VCaP (cell line): Measurements from ENCODE around the gene DBP.

Experiments
- H3K27ac ChIP-seq: fragments of 450-650 bp; 2 replicates; pipeline ENCODE4 v1.5.1; 2017
- TF ChIP-seq, protein P1 (sequence below): fragments of 450-650 bp; conservative IDR thresholded peaks from 2 replicates; pipeline ENCODE4 v1.5.1; 2017; ENCODE audit warnings: mild to moderate bottlenecking, moderate library complexity

The DBP gene

DNA sequence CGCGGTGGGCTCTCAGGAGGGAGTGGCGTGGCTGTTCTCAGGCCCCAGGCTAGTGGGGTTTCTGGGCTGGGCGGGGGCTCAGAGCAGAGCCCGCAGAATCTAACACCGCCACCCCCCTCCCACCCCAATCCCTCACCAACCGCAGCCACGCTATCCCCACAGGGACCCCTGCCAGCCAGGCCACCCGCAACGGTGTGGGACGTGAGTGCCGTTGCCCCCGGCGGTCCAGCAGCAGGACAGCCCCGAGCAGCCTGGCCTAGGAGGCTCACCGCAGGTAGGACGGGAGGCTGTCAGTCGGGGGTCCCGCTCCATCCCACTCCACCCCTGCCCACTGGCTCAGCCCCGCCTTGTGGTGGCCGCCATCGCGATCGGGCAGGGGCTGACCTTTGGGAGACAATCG, 35.8 kb upstream of the DBP start, which contains the start of gene NTN5:
Gene NTN5, minus strand, starts transcription at position 24 of the 400 bp plus-strand sequence. CDS start 2,031 bp downstream, outside the sequence.
- H3K27ac ChIP-seq = no peak within 1 kb of the TSS
- TF ChIP-seq, protein P1, sequence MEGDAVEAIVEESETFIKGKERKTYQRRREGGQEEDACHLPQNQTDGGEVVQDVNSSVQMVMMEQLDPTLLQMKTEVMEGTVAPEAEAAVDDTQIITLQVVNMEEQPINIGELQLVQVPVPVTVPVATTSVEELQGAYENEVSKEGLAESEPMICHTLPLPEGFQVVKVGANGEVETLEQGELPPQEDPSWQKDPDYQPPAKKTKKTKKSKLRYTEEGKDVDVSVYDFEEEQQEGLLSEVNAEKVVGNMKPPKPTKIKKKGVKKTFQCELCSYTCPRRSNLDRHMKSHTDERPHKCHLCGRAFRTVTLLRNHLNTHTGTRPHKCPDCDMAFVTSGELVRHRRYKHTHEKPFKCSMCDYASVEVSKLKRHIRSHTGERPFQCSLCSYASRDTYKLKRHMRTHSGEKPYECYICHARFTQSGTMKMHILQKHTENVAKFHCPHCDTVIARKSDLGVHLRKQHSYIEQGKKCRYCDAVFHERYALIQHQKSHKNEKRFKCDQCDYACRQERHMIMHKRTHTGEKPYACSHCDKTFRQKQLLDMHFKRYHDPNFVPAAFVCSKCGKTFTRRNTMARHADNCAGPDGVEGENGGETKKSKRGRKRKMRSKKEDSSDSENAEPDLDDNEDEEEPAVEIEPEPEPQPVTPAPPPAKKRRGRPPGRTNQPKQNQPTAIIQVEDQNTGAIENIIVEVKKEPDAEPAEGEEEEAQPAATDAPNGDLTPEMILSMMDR = no peak

DNA sequence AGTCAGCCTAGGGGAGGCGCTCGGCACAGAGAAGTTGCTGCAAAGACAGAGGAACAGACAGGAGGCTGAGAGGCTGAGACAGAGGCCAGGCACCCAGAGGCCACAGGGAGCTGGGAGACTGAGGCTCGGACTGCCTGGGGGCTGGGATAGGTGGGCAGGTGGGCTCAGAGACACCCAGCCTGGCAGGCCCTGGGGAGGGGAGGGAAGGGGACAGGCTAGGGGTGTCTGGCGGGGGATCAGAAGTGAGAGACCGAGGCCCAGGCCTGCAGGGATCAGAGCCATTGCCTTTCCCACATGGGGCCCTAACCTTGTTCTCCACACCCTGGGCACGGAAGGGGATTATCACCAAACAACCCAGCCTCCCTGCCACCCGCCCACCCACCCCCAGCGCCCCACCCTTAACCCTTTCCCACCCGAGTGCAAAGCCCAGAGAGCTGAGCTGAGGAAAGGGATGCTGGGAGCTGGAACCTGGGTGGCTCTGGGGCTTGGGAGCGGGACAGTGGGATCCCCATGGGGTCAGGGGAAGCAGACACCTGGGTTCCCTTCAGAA, 34.3 kb upstream of the DBP start:
- no peak overlapping the region for H3K27ac ChIP-seq
- TF ChIP-seq, protein P1 = no peak

DNA sequence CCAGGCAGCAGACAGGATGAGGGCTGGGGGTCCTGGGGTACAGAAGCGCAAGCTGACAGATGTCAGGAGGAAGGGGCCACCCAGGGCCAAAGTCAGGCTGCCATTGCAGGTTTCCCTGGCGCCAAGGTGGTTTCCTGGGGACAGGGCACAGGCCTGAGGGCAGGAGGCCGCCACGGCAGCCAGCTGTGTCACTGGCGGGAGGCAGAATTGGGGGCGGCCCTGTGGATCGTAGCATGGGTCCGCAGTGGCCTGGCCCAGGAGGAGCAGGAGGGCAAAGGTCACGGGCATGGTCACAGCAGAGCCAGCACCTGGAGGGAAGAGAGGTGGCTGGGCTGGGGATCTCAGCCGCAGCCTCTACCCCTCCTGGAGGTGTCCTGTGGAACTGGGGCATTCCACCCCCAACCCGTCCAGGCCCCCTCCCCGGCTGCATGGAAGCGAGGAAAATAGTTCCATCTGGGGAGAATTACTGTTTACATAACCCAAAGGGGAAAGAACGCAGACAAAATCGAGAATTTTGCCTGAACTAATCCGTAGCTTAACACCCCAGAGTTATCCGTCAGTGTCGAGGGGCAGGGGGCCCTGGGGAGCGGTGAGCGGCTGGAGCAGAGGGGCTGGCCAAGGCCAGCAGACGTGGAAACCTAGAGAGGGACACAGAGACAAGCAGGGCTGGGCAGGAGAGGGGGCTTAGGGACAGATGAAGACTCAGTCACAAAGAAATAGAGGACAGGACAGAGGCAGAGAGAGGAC, 33.7 kb upstream of the DBP start:
- TF ChIP-seq, protein P1 = no peak
- no peak overlapping the region for H3K27ac ChIP-seq

DNA sequence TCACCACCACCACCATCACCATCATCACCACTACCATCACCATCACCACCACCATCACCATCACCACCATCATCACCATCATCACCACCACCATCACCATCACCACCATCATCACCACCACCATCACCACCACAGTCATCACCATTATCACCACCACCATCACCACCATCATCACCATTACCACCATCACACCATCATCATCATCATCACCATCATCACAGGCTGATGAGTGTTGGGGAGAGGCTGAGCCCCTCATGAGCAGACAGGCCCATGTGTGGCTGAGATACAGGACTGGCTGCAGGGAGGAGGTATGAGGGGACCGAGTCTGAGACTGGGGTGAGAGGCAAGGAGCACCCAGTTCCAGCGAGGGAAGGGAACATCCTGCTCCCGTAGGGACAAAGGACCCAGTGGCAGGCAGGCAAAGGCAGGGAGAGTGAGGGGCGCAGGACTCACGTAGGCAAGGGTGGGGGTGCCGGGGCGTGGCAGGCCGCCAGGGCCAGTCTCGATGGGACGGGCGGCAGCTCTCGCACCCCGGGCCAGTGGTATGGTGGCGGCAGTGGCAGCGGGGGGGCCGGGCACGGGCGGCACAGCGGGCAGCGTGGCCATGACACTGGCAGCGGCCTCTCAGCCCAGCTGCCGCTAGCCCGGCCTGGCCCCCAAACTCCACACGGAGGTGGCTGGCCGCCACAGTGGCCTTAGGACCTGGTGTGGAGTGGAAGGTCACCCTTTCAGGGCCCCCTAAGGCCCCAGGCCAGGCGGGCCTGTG, 32.9 kb upstream of the DBP start:
- TF ChIP-seq, protein P1 = no peak
- H3K27ac ChIP-seq = no peak overlapping the region

DNA sequence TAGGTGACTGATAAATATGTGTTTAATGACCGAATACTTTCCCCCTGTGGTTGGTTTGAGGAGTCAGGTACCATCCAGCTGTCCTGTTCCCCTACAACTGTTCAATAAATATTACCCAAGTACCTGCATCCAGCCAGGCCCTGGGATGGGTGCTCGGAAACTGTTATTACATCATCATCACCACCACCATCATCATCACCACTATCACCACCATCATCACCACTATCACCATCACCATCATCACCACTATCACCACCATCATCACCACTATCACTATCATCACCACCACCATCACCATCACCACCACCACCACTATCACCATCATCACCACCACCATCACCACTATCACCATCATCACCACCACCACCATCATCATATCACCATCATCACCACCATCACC, 31.6 kb upstream of the DBP start:
- TF ChIP-seq, protein P1 = no peak
- H3K27ac ChIP-seq = no peak overlapping the region

DNA sequence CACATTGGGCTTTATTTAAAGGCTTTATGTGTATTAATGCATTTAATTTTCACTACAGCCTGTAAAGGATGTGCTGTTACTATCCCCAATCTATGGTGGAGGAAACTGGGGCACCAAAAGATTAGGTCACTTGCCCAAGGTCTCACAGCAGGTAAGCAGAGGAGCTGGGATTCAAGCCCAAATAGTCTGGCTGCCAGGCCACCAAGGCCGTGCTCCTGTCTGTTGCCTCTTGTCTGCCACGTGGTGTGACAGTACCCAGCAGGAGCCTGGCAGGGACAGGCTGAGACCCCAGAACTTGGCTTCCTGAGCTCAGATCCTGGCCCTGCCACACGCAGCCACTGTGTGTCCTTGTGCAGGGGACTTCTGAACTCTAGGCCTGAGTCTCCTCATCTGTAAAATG, 31.2 kb upstream of the DBP start:
- TF ChIP-seq, protein P1 = no peak
- H3K27ac ChIP-seq = no peak overlapping the region

DNA sequence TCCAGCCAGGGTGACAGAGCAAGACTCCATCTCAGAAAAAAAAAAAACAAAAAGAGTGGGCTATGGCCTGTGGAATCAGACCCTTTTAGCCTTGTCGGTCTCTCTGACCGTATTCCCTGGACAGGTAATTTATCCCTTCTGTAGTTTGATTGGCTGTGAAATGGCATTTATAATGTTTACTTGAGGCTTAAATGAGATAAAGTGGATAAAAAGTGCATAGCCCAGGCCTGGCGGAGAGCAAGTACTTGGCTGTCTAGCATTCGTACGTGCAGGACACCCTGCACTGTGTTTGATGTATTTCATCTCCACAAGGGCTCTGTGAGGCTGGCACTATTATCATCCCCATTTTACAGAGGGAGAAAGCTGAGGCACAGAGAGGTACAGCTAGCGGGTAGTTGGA, 28.6 kb upstream of the DBP start:
- no peak overlapping the region for H3K27ac ChIP-seq
- TF ChIP-seq, protein P1 = no peak
